ENCODE results near the gene AKTIP. TPM values are rescaled to one million over a fixed set of nuclear protein-coding genes. Genes with fewer than 3 reads are reported as not detected.
A peak's percentile ranks its signal among the peaks of the same experiment; 100 is the strongest.

AKTIP gene
- total RNA-seq, 2 experiments from 2014 or later = 51.2 to 53.3 TPM

GRCh38 chr16:53507464-53508179 is 4.6 kb upstream of the AKTIP start:
- Mint-ChIP-seq H3K36me3 (ENCODE audit: low read depth) (peaks cover 5% of the 10 kb centered on the region), H3K27me3 (no peaks in the 10 kb centered on the region), H3K4me3 (no peak overlapping the region), H3K4me1 (ENCODE audit: low read depth) (peaks cover 49% of the 10 kb centered on the region), H3K27ac (no peak overlapping the region), H3K9me3 (no peaks in the 10 kb centered on the region)
- Histone ChIP-seq H3K36me3 (ENCODE audit: insufficient read depth, low read length) (no peaks in the 10 kb centered on the region), H3K4me1 (ENCODE audit: insufficient read depth, low read length) (peaks cover 37% of the 10 kb centered on the region), H3K9me3 (ENCODE audit: control insufficient read depth in 1 of 2, insufficient read depth in 1 of 2, low read length in 2 of 2) (no peaks in the 10 kb centered on the region), H3K27me3 (ENCODE audit: control insufficient read depth in 1 of 2, insufficient read depth in 2 of 2, low read length in 2 of 2) (no peaks in the 10 kb centered on the region), H3K4me3 (ENCODE audit: low read length) (no peak overlapping the region), H3K27ac (ENCODE audit: low read depth in 1 of 2, low read length in 2 of 2) (no peak overlapping the region)
- ATAC-seq (ENCODE audit: poor library complexity) (no peak), DNase-seq (no peak)
- CTCF ChIA-PET = no interaction called here
- POLR2A ChIA-PET = interaction anchor here (2.2 kb wide), 1 partner anchor 51 kb away, joined by 5 read pairs; no protein-coding TSS in a partner anchor
- no peak for TF ChIP-seq CTCF (IDR thresholded peaks at IDR 0.05)
- intact Hi-C loops (cut with DNase I, micrococcal nuclease) = loop anchor here in 1 of 2 experiments (5.0 kb wide), 1 partner anchor 195 kb away; the partner anchor contains the start of genes FTO and RPGRIP1L

- DNase-seq (no peak), ATAC-seq (ENCODE audit: poor library complexity) (no peak)
- Mint-ChIP-seq H3K27me3 (no peaks in the 10 kb centered on the region), H3K36me3 (ENCODE audit: low read depth) (peaks cover 16% of the 10 kb centered on the region), H3K4me3 (peak overlapping the region; percentile 3), H3K27ac (peak overlapping the region; percentile 52), H3K9me3 (no peaks in the 10 kb centered on the region), H3K4me1 (ENCODE audit: low read depth) (peaks cover 52% of the 10 kb centered on the region)
- intact Hi-C loops (cut with DNase I, micrococcal nuclease) = loop anchor here in 1 of 2 experiments (5.0 kb wide), 1 partner anchor 196 kb away; the partner anchor contains the start of genes FTO and RPGRIP1L
- POLR2A ChIA-PET = interaction anchor here (0.9 to 9.6 kb wide), 3 partner anchors 13 to 70 kb away, joined by 5 to 166 read pairs (median 6); partner anchors contain the start of gene RBL2
- Histone ChIP-seq H3K27me3 (ENCODE audit: control insufficient read depth in 1 of 2, insufficient read depth in 2 of 2, low read length in 2 of 2) (no peaks in the 10 kb centered on the region), H3K4me3 (ENCODE audit: low read length) (no peak overlapping the region), H3K27ac (ENCODE audit: low read depth in 1 of 2, low read length in 2 of 2) (no peak overlapping the region), H3K4me1 (ENCODE audit: insufficient read depth, low read length) (peaks cover 40% of the 10 kb centered on the region), H3K9me3 (ENCODE audit: control insufficient read depth in 1 of 2, insufficient read depth in 1 of 2, low read length in 2 of 2) (no peaks in the 10 kb centered on the region), H3K36me3 (ENCODE audit: insufficient read depth, low read length) (no peaks in the 10 kb centered on the region)
- CTCF ChIA-PET = no interaction called here
- no peak for TF ChIP-seq CTCF (IDR thresholded peaks at IDR 0.05)
Measured at GRCh38 chr16:53506254-53506653, 3.2 kb upstream of the AKTIP start.

- TF ChIP-seq CTCF (IDR thresholded peaks at IDR 0.05) = no peak
- H3K36me3 Mint-ChIP-seq (ENCODE audit: low read depth) = peaks cover 30% of the 10 kb centered on the region
- CTCF ChIA-PET = no interaction called here
Measured at GRCh38 chr16:53504665-53505064, 1.7 kb upstream of the AKTIP start.

More at GRCh38 chr16:53504665-53505064, 1.7 kb upstream of the AKTIP start:
- H3K9me3 Mint-ChIP-seq = no peaks in the 10 kb centered on the region
- Histone ChIP-seq H3K36me3 (ENCODE audit: insufficient read depth, low read length) (peaks cover 5% of the 10 kb centered on the region), H3K27me3 (ENCODE audit: control insufficient read depth in 1 of 2, insufficient read depth in 2 of 2, low read length in 2 of 2) (no peaks in the 10 kb centered on the region), H3K9me3 (ENCODE audit: control insufficient read depth in 1 of 2, insufficient read depth in 1 of 2, low read length in 2 of 2) (no peaks in the 10 kb centered on the region), H3K4me3 (ENCODE audit: low read length) (peak overlapping the region; percentile 76), H3K4me1 (ENCODE audit: insufficient read depth, low read length) (peaks cover 35% of the 10 kb centered on the region), H3K27ac (ENCODE audit: low read depth in 1 of 2, low read length in 2 of 2) (peak overlapping the region in 1 of 2 donors; percentile 76)
- DNase-seq (peak in 7 of 14 experiments; percentile 21 to 62 (median 30)), ATAC-seq (ENCODE audit: poor library complexity) (no peak)
- intact Hi-C loops (cut with DNase I, micrococcal nuclease) = loop anchor here (5.0 kb wide), 4 partner anchors 47 to 377 kb away; partner anchors contain the start of genes FTO (in 1 of the 2) and RPGRIP1L (in 1 of the 2)
- H3K4me3 Mint-ChIP-seq = peak overlapping the region; percentile 93
- H3K27me3 Mint-ChIP-seq = no peaks in the 10 kb centered on the region
- POLR2A ChIA-PET = interaction anchor here (1.3 to 9.6 kb wide), 10 partner anchors 10 to 199 kb away, joined by 4 to 166 read pairs (median 16); partner anchors contain the start of genes FTO, RBL2 and RPGRIP1L
- peak overlapping the region; percentile 86 for H3K27ac Mint-ChIP-seq
- peaks cover 55% of the 10 kb centered on the region for H3K4me1 Mint-ChIP-seq (ENCODE audit: low read depth)
